K562 (cell line): ENCODE results near the gene OLAH. TPM values are rescaled to one million over a fixed set of nuclear protein-coding genes. Genes with fewer than 3 reads are reported as not detected.

Source experiments
- CLOCK ChIP-seq: fragments of 250-450 bp; sonication (Bioruptor Pico); IDR thresholded peaks from 2 replicates; pipeline ENCODE4 v1.4.0; 2020; ENCODE audit warnings: mild to moderate bottlenecking, moderate library complexity, borderline replicate concordance
- ETS1 ChIP-seq: conservative IDR thresholded peaks from 2 replicates; pipeline ENCODE4 v1.6.1; 2011; ENCODE audit warnings: low read depth, mild to moderate bottlenecking, low read length; ENCODE audit not compliant: control insufficient read depth
- GATA2 ChIP-seq: sonication (generic); formaldehyde crosslinking; IDR thresholded peaks from 2 replicates; pipeline ENCODE4 v1.4.0; 2020; ENCODE audit warnings: mild to moderate bottlenecking, missing genetic modification reagents
- HEY1 ChIP-seq: fragments of 250-450 bp; sonication (Bioruptor Pico); IDR thresholded peaks from 2 replicates; pipeline ENCODE4 v1.5.0; 2020; ENCODE audit warnings: mild to moderate bottlenecking, moderate library complexity, borderline replicate concordance
- KLF13 ChIP-seq: fragments of 450-650 bp; IDR thresholded peaks from 2 replicates; pipeline ENCODE4 v1.6.1; 2016; ENCODE audit warnings: missing genetic modification characterization, low read depth, mild to moderate bottlenecking, missing compliant biosample characterization, moderate library complexity, borderline replicate concordance
- L3MBTL2 ChIP-seq: fragments of 450-650 bp; IDR thresholded peaks from 2 replicates; pipeline ENCODE4 v1.6.1; 2016; ENCODE audit warnings: mild to moderate bottlenecking, moderate library complexity
- RAD51 ChIP-seq: fragments of 450-650 bp; IDR thresholded peaks from 2 replicates; pipeline ENCODE4 v1.7.1; 2016; ENCODE audit warnings: low read depth, mild to moderate bottlenecking, borderline replicate concordance
- RREB1 ChIP-seq: fragments of 250-450 bp; sonication (Bioruptor Pico); IDR thresholded peaks from 2 replicates; pipeline ENCODE4 v1.4.0; 2020
- SIN3A ChIP-seq, 2 experiments: fragments of 150-350 bp in 1 of 2; IDR thresholded peaks; 2 replicates each; pipeline ENCODE4 v1.6.1; 2011 to 2016; ENCODE audit warnings: borderline replicate concordance in 2 of 2, low read depth in 2 of 2, low read length in 2 of 2, mild to moderate bottlenecking in 2 of 2, moderate library complexity in 2 of 2; ENCODE audit not compliant: control insufficient read depth in 1 of 2
- SOX6 ChIP-seq: fragments of 450-650 bp; IDR thresholded peaks from 2 replicates; pipeline ENCODE4 v1.6.1; 2014; ENCODE audit warnings: mild to moderate bottlenecking
- ZBTB17 ChIP-seq: fragments of 450-650 bp; formaldehyde crosslinking; IDR thresholded peaks from 2 replicates; pipeline ENCODE4 v1.4.0; 2020; ENCODE audit warnings: mild to moderate bottlenecking
- ZNF253 ChIP-seq: fragments of 250-450 bp; sonication (Bioruptor Pico); conservative IDR thresholded peaks from 2 replicates; pipeline ENCODE4 v1.6.1; 2021; ENCODE audit warnings: mild to moderate bottlenecking
- ZNF280A ChIP-seq: fragments of 450-650 bp; IDR thresholded peaks from 2 replicates; pipeline ENCODE4 v1.6.1; 2018; ENCODE audit warnings: mild to moderate bottlenecking, low read depth; ENCODE audit not compliant: partially characterized antibody
- polyA plus RNA-seq, 8 experiments: library from polyadenylated mRNA; depleted of rRNA in 4 of 8; stranded (reverse) in 5 of 8; unstranded in 3 of 8; fragments of >200 nt; fragmentation: Nextera tagmentation in 2 of 8; fragmentation: Illumina TruSeq in 1 of 8; extraction: Ambion mirVana in 2 of 8; extraction: Trizol in 1 of 8; gene quantifications; 2 replicates each; pipeline versions ENCODE4 v1.2.1 to v1.2.3, GENCODE V29; 2011 to 2014; ENCODE audit warnings: inconsistent platforms in 1 of 8, missing spikeins in 1 of 8
- total RNA-seq, 7 experiments: library from RNA; depleted of rRNA in 6 of 7; stranded (reverse); fragments of >200 nt in 6 of 7; fragmentation: Illumina TruSeq in 2 of 7; extraction: Trizol in 2 of 7; gene quantifications; 2 replicates each; pipeline versions ENCODE4 v1.2.1 to v1.2.3, GENCODE V29; 2011 to 2021; ENCODE audit warnings: low replicate concordance in 1 of 7

The OLAH gene
- total and polyA plus RNA-seq, 9 of the 15 experiments (the other 6 are each of a cell fraction or from before 2014, with no cell fraction given) = 0.11 to 0.45 (median 0.18) TPM; not detected in 3

- no peak for TF ChIP-seq RREB1 (CRISPR knock-in tag)
- TF ChIP-seq HEY1 (CRISPR knock-in tag) = no peak
- TF ChIP-seq SOX6 = no peak
- TF ChIP-seq GATA2 (CRISPR knock-in tag) = no peak
- no peak for TF ChIP-seq ETS1
- no peak for TF ChIP-seq ZNF253 (CRISPR knock-in tag)
- TF ChIP-seq ZNF280A = no peak
- no peak for TF ChIP-seq CLOCK (CRISPR knock-in tag)
- peak in 1 of 2 experiments; percentile 57; a peak in 1 of 4 replicates for TF ChIP-seq SIN3A (IDR thresholded peaks at IDR 0.05; ENCODE audit: borderline replicate concordance in 2 of 2, control insufficient read depth in 1 of 2, low read depth in 2 of 2, low read length in 2 of 2)
- peak; percentile 91; the same call in 1 of the 2 replicates for TF ChIP-seq KLF13 (tag)
- TF ChIP-seq ZBTB17 (CRISPR knock-in tag) = no peak
- peak; percentile 96 for TF ChIP-seq L3MBTL2
- no peak for TF ChIP-seq RAD51
Observed at GRCh38 chr10:15088428-15089261, 44.9 kb downstream of the OLAH start, which contains the start of gene ACBD7 (continued).
